ENCODE measurements around the gene MAP4K4.

The MAP4K4 gene

DNA sequence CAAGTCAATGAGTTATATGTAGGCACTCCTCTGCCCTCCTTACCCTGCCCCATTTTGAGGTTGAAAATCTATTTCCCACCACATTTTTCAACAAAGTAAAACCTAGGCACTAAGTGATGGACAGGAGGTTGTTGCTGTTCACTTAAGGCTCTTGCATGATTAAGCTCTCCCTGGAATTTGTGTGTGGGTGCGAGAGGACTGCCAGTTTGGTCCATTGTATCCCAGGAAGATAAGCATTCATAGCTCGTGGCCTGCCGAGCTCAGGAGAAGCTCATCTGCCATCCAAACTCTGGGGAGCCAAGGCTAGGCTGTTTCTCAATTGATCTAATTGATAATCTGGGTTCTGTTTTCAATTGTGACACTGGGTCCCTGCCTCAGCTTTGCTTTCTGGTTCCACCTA is 4.7 kb upstream of the MAP4K4 start:
- no peak for DNase-seq (ENCODE audit: low read depth, low spot score)

- DNase-seq (ENCODE audit: low read depth, low spot score): no peak
These were observed 3.4 kb upstream of the MAP4K4 start for GRCh38 chr2:101693991-101694588.

GRCh38 chr2:101696272-101697123 is 1.0 kb upstream of the MAP4K4 start:
- peak; percentile 67 for DNase-seq (ENCODE audit: low read depth, low spot score)

- peak; percentile 44 for DNase-seq (ENCODE audit: low read depth, low spot score)
These were observed 722 bp downstream of the MAP4K4 start for GRCh38 chr2:101698014-101698843.

GRCh38 chr2:101698844-101699754 is 1.6 kb downstream of the MAP4K4 start:
- DNase-seq (ENCODE audit: low read depth, low spot score): no peak

- DNase-seq (ENCODE audit: low read depth, low spot score): peak; percentile 22
These were observed 2.4 kb downstream of the MAP4K4 start for GRCh38 chr2:101699755-101700461.

- no peak for DNase-seq (ENCODE audit: low read depth, low spot score)
These were observed 6.5 kb downstream of the MAP4K4 start for GRCh38 chr2:101704046-101704466.

GRCh38 chr2:101704816-101705578 is 7.5 kb downstream of the MAP4K4 start:
- no peak for DNase-seq (ENCODE audit: low read depth, low spot score)

- no peak for DNase-seq (ENCODE audit: low read depth, low spot score)
These were observed 8.8 kb downstream of the MAP4K4 start for GRCh38 chr2:101706121-101706818.

- DNase-seq (ENCODE audit: low read depth, low spot score): no peak
These were observed 9.3 kb downstream of the MAP4K4 start for GRCh38 chr2:101706819-101707177.

- DNase-seq (ENCODE audit: low read depth, low spot score): no peak
These were observed 12.5 kb downstream of the MAP4K4 start for GRCh38 chr2:101710036-101710435.

DNA sequence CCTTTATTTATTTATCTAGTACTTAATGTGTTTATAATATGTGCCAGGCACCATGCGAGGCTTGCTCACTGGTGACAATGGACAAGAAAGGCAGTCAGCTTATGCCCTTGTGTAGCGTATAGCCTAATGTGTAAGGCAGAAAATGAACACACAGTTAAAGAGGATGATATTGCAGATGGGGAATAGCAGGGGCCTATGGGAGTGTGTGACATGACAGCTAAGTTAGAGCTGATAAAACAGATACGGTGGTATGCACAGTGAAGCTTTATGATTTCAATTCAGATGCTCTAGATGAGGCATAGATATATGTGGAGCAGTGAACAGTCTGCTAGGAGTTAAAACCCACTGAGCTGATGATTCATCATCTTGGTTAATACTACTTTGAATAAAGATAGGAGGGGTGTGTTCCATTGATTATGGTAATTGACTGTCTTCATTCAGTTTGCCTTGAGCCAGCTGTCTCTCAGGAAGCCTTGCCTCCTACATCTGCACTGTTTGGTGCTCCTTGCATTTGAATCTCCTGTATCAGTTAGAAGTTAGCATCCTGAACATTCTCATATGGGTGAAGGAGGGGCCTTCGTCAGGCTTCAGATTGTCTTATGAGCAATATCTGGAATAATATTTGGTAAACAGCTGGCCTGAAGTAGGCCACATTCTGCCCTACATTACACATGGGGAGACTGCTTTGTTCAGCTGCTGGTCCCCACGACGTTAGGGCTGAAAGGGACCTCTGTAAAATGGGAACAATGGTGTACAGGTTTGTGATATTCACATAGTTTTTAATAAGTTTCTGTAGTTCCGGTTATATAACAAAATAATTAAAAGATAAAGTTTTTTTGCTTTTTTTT is 13.2 kb downstream of the MAP4K4 start:
- no peak for DNase-seq (ENCODE audit: low read depth, low spot score)

GRCh38 chr2:101714118-101714517 is 16.6 kb downstream of the MAP4K4 start:
- no peak for DNase-seq (ENCODE audit: low read depth, low spot score)

DNA sequence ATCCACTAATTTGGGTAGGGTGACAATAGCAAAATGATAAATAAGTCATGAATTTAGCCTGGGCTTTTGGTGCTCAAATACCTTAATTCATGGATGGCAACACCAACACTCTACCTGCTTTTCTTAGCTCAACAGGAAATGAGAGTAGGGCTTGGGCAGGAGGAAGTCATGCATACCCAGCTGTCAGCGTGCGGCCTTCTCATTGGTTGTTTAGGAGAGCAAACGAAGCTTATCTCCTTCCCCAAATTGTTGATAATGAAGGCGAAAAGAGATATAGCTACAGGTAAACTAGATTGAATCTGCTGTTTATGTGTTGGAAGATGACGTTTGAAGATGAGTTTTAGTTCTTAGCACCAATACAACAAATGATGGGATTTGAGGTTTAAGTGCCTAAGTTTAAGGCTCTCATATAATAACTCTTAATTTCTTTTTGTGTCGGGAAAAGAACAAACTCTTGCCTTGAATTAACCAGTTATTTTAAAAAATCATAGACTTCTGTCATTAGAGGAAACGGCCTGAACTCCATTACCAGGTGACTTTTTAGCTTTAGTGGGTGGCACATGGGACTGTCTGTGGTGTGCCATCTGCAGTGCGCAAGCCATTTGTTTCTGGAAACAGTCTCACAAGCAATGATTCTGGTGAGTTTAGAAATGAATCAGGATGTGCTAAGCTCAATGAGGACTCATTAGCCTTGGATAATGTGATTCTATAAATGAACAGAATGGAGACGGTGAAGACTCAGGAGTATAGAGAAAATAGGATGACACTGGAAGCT is 19.8 kb downstream of the MAP4K4 start:
- DNase-seq (ENCODE audit: low read depth, low spot score): no peak

- DNase-seq (ENCODE audit: low read depth, low spot score): no peak
These were observed 21.0 kb downstream of the MAP4K4 start for GRCh38 chr2:101718479-101718878.

DNA sequence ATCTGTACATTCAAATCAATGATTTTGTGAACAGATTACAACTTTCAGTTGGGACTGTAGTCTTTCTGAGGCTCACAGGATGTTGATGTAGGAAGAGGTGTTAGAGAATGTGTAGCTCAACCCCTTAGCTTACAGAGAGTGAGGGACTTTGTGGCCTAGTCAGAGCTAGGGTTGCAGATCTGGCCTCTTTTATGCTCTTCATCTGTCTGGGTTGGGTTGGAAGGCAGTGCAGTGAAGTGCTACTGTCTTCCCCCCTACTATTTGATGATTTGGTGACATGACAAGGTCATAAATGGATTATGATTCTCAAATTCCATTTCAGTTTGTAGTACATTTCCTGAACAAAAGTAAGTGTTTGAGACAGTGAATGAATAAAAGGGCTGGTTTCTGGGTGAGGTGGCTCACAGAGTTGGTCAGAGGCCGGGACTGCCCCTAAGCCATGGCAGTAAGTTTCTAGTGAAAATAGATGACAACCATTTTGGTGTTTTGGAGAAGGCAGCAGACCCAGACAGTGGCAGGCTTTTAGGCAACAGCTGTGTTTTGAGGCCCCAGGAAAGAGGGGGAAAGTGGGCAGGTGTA is 21.6 kb downstream of the MAP4K4 start:
- no peak for DNase-seq (ENCODE audit: low read depth, low spot score)

DNA sequence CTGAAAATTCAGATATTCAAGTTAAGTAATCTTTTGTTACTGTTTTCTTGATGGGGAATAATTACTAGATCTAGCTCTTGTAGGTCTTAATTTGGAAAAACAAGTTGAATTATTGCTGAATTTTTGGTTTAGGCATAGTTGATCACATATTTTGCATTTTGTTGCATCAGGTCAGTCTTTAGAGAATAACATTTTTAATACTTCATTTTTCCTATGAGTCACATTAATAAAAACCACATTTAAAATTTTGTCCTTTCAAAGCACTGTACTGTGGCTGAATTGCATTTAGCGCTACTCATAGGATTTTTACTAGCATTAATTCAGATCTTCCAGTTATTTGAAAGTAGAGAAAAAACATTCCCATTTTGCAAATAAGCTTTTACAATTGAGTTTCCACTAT is 23.2 kb downstream of the MAP4K4 start:
- no peak for DNase-seq (ENCODE audit: low read depth, low spot score)

Measured in ELF-1 (cell line).